NB4 (cell line): Measurements from ENCODE around the gene ARHGAP45.

Source experiments
- CTCF ChIP-seq: IDR thresholded peaks from one replicate; pipeline ENCODE4 v1.5.1; 2012; ENCODE audit warnings: low read depth, low read length
- MYC ChIP-seq: IDR thresholded peaks from 2 replicates; pipeline ENCODE4 v1.6.1; 2011; ENCODE audit warnings: low read depth, low read length
- POLR2A ChIP-seq: IDR thresholded peaks from 2 replicates; pipeline ENCODE4 v1.6.1; 2011; ENCODE audit warnings: mild to moderate bottlenecking; ENCODE audit not compliant: insufficient read length; ENCODE audit errors: extremely low read depth

GRCh38 chr19:1090731-1091543 lies 24.0 kb downstream of the ARHGAP45 start:
- TF ChIP-seq CTCF, result no peak
- no peak for TF ChIP-seq POLR2A
- TF ChIP-seq MYC, result no peak
